GM18907 (cell line): ENCODE results near the gene SMAGP.
"Not testable (repeated sequence)": the region's sequence is repeated elsewhere in the genome, so short reads cannot be mapped to it uniquely, and the experiment has no call there.

Experiments used
- ATAC-seq: cut with Tn5 transposase; IDR thresholded peaks from one replicate; pipeline ENCODE4 v1.9.1; 2021; ENCODE audit warnings: mild to moderate bottlenecking, moderate library complexity; ENCODE audit not compliant: unreplicated experiment

SMAGP gene

DNA sequence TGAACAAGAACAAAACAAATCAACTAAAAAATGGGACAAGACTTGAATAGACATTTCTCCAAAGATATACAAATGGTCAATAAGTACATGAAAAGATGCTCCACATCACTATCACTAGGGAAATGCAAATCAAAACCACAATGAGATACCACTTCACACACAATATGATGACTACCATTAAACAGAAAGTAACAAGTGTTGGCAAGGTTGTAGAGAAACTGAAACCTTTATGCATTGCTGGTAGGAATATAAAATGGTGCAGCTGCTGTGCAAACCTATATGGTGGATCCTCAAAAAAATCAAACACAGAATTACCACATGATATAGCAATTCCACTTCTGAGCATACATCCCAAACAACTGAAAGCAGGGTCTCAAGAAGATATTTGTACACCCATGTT, 5.2 kb downstream of the SMAGP start:
- ATAC-seq, result no peak

DNA sequence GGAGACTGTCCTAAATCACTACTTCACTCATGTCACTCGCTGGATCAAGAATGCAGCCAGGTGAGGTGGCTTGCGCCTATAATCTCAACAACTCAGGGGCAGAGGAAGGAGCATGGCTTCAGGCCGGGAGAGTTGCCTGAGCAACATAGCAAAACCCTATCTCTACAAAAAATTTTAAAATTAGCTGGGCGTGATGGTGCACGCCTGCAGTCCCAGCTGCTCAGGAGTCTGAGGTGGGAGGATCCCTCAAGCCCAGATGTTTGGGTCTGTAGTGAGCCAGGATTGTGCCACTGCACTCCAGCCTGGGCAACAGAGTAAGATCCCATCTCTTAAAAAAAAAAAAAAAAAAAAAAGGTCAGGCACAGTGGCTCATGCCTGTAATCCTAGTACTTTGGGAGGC, 5.9 kb downstream of the SMAGP start:
- no peak for ATAC-seq

DNA sequence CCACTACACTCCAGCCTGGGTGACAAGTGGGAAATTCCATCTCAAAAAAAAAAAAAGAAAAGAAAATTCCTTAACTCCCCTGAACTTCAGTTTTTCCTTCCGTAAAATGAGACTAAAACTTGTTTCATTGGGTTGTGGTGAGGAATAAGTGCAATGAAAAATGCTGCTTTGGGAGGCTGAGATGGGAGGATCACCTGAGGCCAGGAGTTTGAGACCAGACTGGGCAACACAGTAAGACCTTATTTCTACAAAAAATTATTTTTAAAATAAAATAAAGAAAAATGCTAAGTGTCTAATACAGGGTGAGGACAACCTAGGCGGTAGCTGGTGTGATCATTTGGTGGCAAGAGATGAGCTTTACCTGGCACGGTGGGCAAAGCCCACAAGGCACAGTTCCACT, 6.9 kb downstream of the SMAGP start:
- ATAC-seq, result no peak

DNA sequence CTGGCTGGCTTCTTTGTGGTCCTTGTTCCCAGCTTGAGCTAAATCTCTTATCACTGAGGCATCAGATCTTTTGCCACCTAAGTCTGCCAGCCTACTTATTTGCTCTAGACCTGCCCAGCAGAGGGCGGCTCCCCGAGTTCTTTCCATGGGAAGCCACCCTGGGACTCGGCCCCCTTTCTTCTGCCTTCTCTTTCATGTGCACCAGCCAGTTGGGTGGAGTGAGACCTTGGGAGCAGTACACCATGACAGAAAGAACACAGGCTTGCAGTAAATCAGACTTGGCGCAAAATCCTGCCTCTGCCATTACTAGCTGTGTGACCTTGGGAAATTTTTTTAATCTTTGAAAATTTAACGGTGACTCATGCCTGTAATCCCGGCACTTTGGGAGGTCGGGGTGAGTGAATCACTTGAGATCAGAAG, 7.4 kb downstream of the SMAGP start:
- no peak for ATAC-seq

DNA sequence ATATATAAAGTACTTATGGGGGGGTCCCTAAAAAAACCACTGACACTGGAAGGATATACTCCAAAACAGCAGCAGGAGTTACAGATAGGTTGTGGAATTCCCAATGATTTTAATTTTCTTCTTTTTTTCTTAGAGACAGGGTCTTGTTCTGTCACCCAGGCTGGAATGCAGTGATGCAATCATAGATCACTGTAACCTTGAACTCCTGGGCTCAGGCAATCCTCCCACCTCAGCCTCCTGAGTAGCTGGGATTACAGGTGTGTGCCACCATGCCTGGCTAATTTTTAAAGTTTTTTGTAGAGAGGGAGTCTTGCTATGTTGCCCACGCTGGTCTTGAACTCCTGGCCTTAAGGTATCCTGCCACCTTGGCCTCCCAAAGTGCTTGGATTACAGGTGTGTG, 10.6 kb downstream of the SMAGP start:
- ATAC-seq, result not testable (repeated sequence)

DNA sequence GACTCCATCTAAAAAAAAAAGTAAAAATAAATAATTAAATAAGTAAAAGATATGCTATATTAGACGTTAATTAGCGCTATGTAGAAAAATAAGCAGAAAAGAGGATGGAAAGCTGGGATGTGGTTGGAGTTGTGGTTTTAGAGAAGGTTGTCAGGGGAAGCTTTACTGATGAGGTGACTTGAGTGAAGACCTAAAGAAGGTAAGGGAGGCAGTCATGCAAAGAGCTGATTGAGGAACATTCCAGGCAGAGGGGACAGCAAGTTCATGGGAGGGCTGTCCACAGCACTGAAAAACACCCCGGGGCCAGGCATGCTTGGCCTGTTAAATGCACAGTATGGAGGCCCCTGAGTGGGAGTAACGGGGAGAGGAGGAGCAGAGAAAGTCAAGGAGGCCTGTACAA, 15.7 kb downstream of the SMAGP start:
- no peak for ATAC-seq

DNA sequence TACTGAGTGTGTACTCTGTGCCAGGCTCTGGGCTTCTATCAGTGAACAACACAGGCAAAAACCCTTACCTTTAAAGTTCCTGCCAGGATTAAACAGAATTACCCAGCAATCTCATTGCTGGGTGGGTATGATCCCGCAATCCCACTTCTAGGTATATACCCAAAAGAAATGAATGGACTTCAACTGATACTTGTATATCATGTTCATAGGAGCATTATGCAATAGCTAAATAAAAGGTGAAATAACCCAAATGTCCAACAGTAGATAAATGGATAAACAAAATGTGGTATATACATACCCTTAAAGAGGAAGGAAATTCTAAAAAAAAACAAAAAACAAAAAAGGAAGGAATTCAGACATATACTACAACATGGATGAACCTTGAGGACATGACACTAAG, 16.9 kb downstream of the SMAGP start:
- no peak for ATAC-seq

DNA sequence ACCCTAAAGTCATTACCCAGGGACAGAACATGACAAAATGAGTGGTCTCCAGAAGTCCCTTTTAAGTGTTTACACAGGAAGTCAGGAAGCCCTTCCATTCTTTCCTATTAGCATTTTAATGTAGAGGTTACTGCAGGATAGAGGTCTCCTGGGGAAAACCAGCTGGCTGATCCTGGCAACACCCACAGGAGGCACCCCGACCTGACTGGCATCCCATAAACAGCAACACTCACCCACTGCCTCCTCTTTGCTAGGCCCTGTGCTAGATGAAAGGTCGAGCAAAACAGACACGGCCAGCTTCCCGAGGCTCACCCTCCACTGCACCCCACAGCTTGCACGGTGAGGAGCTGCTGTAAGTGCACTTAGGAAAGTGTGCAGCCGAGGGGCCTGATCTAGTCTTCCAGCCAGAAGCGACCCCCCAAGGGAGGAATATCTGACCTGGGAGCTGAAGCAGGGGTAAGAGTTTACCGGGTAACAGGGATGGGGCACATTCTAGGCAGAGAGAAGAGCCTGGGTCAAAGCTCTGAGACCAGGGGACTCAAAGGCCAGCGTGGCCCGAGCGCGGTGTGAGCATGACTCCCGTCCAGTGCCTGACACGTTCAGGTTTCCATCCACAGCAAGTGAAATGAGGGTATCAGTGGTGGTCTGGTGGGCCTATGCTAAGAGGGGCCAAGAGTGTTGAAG, 22.6 kb downstream of the SMAGP start:
- no peak for ATAC-seq

DNA sequence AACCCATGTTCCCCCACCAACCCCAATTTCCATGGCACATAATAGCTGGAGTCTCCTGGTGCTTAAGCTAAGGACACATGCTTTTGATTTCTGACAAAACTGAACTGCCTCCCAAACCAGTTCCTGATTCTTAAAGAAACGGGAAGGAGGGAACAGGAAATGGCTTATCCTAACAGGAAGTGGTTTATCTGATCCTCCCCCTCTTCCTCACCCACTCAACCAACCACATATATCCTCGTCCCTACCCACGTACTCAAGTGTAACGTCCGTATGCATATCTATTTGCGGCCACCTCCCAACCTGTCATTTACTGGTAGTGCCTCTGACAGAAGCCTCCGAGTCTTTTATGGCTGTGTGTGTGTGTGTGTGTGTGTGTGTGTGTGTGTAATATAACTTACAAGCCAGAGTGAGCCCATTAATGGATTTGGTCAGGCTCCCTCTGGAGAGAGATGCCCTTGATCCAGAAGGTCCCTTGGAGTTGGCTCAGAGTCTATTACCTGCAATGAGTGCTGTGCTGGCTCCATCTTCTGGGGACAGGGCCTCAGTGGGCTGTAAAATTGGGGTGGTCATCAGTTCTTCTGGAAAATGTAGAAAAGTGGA, 23.9 kb downstream of the SMAGP start:
- no peak for ATAC-seq

DNA sequence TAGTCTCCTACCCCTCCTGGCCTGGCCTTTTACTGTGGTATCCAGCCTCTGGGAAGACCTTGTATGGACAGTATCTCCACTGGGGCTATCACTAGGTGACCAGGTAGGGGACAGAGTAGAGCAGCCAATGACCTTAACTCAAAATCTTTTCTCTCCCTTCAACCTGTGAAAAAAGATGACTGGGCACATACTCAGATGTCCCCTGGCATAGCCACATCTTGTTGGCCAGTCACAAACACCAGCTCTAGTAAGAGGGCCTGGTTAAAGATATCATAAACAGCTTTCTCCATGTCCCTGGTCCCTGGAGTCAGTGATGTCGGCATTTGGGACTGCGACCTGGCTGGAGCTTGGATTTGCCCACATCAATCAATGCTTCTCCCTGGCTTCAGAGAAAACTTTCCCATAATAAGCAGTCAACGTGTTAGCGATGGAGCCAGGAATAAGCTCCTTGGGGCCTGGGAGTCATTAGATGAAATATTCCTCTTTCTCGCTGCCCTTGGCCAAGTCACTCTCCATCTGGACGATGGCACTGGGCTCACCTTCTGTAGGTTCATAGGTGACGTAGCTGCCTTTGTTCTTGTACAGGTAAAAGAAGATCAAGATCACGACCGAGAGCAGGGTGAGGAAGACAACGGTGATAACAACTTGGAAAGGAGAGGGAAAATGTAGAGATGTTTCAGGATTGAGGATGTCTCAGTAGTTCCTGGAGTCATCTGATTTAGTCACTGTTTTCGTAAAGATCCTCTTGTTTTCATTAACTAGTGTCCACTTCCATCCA, 24.6 kb downstream of the SMAGP start:
- ATAC-seq, result no peak

DNA sequence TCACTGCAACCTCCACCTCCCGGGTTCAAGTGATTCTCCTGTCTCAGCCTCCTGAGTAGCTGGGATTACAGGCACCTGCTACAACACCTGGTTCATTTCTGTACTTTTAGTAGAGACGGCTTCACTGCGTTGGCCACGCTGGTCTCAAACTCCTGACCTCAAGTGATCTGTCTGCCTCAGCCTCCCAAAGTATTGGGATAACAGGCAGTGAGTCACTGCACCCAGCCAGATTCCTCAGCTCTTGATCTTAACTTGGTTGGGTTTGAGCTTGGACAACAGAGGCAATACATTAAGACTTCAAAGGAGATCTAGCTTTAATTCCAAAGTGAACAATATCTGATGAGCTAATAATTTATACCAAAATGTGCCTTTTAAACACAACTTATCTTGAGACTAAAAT, 25.9 kb downstream of the SMAGP start:
- ATAC-seq, result no peak

DNA sequence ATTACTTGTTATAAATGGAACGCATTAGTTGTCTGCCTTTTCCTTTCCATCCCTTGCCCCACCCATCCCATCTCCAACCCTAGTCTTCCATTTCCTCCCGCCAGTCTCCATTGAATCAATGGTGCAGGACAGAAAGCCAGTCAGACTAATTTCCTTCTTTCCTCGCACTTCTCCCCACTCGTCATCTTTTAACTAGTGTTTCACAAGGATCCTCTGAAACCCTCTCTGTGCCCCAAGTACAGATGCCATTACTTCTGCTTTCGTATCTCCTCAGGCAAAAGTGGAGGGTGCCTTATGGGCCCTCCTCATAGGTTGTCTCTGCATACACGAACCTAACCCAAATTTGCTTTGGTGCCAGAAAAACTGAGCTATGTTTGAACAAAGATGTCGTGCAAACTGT, 27.3 kb downstream of the SMAGP start:
- ATAC-seq, result no peak

DNA sequence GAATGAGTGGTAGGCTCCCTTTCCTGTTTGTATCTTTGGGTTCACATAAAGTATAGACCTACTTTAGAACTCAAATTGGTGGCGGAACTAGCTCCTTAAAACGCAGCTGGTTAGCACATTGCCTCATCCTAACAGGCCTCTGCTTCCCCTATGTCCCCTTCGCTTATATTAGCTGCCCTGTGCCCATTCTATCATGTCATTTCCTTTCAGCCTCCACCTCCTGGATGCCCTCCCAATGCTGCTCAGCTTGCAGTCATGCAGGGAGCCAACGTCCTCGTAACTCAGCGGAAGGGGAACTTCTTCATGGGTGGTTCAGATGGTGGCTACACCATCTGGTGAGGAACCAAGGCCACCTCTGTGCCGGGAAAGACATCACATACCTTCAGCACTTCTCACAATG, 28.1 kb downstream of the SMAGP start:
- ATAC-seq, result no peak

DNA sequence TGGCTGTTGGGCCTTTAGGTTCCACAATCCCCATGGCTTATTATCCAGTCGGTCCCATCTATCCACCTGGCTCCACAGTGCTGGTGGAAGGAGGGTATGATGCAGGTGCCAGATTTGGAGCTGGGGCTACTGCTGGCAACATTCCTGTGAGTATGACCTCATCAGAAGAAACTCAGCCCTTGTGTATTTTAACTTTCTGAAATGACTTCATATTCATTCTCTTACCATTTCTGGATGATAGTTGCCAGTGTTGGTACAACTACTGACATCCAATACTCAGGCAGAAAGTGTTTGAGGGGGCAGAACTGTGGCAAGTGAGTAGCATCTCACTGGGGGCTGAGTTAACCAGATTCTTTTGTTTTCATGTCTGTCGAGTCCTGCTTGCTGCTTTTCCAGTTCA, 29.2 kb downstream of the SMAGP start:
- ATAC-seq, result no peak

DNA sequence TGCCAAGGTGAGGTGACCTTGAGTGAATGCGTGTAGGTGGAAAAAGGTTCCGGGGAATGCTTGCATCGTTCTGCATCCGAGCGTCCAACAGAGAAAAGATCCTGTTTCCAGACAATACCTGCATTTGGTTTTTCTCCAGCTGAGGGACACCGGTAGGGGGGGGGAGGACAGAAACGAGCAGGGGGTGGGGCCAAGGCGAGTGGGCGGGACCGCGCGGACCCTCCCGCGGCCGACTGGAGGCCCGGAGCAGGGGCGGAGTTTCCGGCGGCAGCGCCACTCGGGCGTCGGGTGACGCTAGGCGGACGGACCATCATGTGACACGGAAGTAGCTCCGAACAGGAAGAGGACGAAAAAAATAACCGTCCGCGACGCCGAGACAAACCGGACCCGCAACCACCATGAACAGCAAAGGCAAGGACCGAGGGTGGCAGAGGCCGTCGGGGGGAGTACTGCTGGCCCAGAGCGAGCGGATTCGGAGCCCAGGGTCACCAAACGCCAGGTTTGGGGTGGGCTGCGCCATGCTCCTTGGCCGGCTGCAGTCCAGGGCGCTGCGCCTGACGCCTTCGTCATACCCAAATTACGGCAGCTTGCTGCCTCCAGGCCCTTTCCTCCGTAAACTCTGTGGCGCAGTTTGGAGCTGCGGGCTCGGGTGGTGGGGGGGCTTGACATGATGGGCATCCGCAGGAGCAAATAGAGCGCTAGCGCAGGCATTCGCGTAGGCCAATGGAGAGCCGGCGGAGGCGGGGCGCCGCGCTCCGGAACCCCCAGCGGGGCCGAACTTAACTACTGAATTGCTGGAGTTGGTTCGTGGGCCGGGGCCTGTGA, 31.5 kb downstream of the SMAGP start, which contains the start of gene DAZAP2:
TSS of gene DAZAP2 (plus strand) at position 317 of the 825 bp plus-strand sequence. CDS start at position 399, 82 bp downstream.
- ATAC-seq, result peak; percentile 91

DNA sequence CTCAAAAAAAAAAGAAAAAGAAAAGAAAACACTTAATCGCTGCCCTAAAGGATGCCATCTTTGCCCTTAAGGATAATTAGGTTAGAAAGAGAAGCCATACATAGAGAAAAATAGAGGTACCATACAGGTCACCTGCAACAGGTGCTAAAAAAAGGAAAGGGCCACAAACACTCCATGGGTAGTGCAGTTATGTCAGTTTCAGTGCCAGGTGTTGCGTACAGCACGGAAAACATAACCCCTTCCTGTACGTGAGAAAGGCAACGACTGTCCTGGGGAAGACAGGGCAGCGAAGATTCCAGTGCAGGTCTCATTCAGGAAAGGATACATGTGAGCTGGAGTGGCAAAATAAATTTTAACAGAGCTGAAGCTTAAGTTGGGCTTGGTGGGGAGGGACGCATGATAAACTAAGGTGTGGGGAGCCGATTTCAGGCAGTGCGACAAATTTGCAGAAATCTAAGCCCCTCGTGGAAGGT, 32.1 kb downstream of the SMAGP start:
- peak; percentile 18 for ATAC-seq

DNA sequence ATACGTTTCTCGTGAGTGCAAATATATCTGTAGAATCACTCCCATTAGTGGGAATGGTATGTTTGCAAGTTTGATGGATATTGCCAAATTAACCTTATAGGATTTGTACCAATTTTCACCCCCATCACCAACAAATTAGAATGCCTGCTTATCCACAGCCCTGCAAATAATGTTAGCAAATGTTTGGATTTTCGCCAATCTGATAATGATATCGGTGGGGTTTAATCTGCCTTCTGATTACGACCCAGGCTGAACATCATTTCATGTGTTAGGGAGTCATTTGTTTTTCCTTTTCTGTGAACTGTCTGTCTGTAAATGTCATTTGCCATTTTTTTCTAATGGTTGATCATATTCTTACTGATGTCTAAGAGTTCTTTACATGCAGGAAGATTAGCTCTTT, 35.7 kb downstream of the SMAGP start:
- ATAC-seq, result no peak

DNA sequence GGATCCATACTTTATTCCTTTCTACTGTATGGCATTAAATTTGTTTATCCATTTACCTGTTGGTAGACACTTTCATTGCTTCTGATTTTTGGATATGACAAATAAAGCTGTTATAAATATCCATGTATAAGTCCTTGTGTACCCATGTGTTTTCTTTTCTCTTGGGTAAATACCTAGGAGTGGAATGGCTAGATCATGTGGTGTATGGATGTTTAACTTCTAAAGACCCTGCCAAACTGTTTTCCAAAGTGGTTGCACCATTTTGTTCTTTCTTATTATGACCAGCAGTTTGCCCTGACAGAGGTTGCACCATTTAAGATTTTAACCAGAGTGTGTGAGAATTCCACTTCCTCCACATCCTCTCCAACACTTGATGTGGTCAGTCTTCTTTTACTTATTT, 37.6 kb downstream of the SMAGP start:
- ATAC-seq, result no peak

DNA sequence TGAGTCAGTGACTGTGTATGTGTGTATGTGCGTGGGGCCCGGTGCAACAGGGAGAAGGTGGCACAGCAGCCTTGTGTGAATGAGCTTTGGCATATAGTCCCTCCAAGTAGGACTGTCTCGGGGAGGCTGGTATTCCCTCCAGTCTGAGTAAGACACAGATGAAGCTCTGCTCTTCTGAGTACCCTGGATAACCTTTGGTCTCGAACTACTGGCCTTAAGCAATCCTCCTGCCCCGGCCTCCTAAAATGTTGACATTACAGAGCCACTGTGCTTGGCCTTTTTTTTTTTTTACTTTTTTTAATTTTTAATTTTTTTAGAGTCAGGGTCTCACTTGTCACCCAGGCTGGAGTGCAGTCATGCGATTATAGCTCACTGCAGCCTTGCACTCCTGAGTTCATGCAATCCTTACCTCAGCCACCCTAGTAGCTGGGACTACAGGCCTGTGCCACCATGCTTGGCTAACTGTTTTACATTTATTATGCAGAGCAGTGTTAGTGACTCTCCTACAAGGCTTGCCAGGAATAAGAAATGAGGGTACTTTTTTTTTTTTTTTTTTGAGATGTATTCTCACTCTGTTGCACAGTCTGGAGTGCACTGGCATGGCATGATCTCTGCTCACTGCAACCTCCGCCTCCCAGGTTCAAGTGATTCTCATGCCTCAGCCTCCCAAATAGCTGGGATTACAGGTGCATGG, 41.0 kb downstream of the SMAGP start:
- ATAC-seq, result no peak

DNA sequence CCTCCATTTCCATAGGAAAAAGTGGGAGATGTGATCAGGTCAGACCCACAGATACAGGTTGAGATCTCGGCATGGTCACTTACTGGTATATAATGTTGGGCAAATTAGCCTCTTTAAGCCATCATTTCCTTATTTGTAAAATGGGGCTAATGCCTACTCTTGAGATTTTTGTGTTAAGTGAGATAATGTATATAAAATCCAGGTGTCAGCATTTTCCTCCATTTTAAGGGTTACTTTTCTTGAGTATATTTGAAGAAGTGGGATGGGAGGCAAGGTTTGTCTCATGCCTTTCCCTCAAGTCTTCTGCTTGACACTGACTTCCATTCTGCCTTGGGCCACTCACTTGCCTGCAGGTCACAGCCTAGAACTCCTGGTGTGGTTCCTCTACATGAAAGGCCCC, 42.3 kb downstream of the SMAGP start:
- no peak for ATAC-seq
